Karpas-422 (cell line): ENCODE results near the gene TRIM13. TPM values are rescaled to one million over a fixed set of nuclear protein-coding genes. Genes with fewer than 3 reads are reported as not detected.

ENCODE experiments used
- DNase-seq: peaks from one replicate; pipeline ENCODE4 v3.0.0-alpha.2; 2015
- H2AFZ ChIP-seq: fragments of 200-600 bp; sonication (generic); 2 replicates; pipeline ENCODE4 v1.6.1; 2014; ENCODE audit warnings: antibody characterized with exemption, low read length, mixed read lengths
- H3K27ac ChIP-seq: fragments of 200-600 bp; sonication (generic); 2 replicates; pipeline ENCODE4 v1.5.1; 2014; ENCODE audit warnings: mild to moderate bottlenecking, low read length, moderate library complexity
- H3K27me3 ChIP-seq: fragments of 200-600 bp; sonication (generic); 2 replicates; pipeline ENCODE4 v1.6.1; 2014; ENCODE audit warnings: low read length, mixed read lengths
- H3K36me3 ChIP-seq: fragments of 200-600 bp; sonication (generic); 2 replicates; pipeline ENCODE4 v1.6.1; 2014; ENCODE audit warnings: low read length, mixed read lengths; ENCODE audit not compliant: insufficient read depth
- H3K4me1 ChIP-seq: fragments of 200-600 bp; sonication (generic); 2 replicates; pipeline ENCODE4 v1.6.1; 2014; ENCODE audit warnings: mild to moderate bottlenecking, low read length, mixed read lengths
- H3K4me2 ChIP-seq: fragments of 200-600 bp; sonication (generic); 2 replicates; pipeline ENCODE4 v1.6.1; 2014; ENCODE audit warnings: low read length, low read depth, mild to moderate bottlenecking; ENCODE audit not compliant: poor library complexity, severe bottlenecking
- H3K4me3 ChIP-seq: fragments of 200-600 bp; sonication (generic); 2 replicates; pipeline ENCODE4 v1.5.1; 2014; ENCODE audit warnings: mild to moderate bottlenecking, antibody characterized with exemption, low read length, mixed read lengths
- H3K79me2 ChIP-seq: fragments of 200-600 bp; sonication (generic); 2 replicates; pipeline ENCODE4 v1.6.1; 2014; ENCODE audit warnings: mild to moderate bottlenecking, low read length, mixed read lengths
- H3K9ac ChIP-seq: fragments of 200-600 bp; sonication (generic); 2 replicates; pipeline ENCODE4 v1.6.0; 2014; ENCODE audit warnings: low read length
- H3K9me2 ChIP-seq: fragments of 200-600 bp; sonication (generic), shearing (Covaris generic); replicated peaks from 2 replicates; pipeline ENCODE4 v1.6.0; 2014; ENCODE audit warnings: mild to moderate bottlenecking, low read length, moderate library complexity; ENCODE audit not compliant: insufficient read depth
- H3K9me3 ChIP-seq: fragments of 300-700, 200-600 bp; sonication (generic); 2 replicates; pipeline ENCODE4 v1.6.1; 2014; ENCODE audit warnings: low read length, mixed read lengths
- H4K20me1 ChIP-seq: fragments of 200-600 bp; sonication (generic); 2 replicates; pipeline ENCODE4 v1.6.1; 2014; ENCODE audit warnings: mild to moderate bottlenecking, antibody characterized with exemption, low read length, low read depth; ENCODE audit not compliant: insufficient read depth
- total RNA-seq: library from RNA; depleted of rRNA; stranded (reverse); fragments of >200 nt; shearing (Covaris generic); gene quantifications from 2 replicates; pipeline ENCODE4 v1.2.3, GENCODE V29; 2014; ENCODE audit warnings: low replicate concordance

Gene TRIM13
- total RNA-seq, 1 experiment from 2014 or later, result 17.5 TPM

DNA sequence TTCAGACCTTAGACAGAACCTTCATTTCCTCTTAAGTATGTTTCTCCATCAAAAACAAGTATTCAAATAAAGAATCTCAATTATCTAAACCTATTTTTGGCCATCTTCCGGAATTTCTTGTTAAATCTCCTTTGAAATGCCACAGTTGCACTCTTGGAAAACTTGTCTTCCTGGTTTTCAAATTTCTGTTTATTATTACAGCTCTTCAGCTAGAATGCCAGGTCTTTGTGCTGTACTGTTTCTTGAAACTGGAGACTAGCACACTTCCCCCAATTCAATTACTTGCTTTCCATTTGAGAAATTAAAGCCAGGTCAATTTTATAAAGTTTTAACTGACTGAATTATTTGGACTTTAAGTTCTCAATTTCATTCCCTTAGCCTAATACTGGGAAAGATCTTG is 28.6 kb downstream of the TRIM13 start:
- no peak overlapping the region for H3K4me2 ChIP-seq
- peaks cover 55% of the 10 kb centered on the region for H3K36me3 ChIP-seq
- no peak overlapping the region for H3K27ac ChIP-seq
- DNase-seq, result no peak
- no peak overlapping the region for H3K4me3 ChIP-seq
- H2AFZ ChIP-seq, result no peak overlapping the region
- H3K9me3 ChIP-seq, result no peaks in the 10 kb centered on the region
- peaks cover 18% of the 10 kb centered on the region for H3K4me1 ChIP-seq
- H3K9me2 ChIP-seq, result no peaks in the 10 kb centered on the region
- no peak overlapping the region for H3K9ac ChIP-seq
- peaks cover 31% of the 10 kb centered on the region for H3K79me2 ChIP-seq
- H4K20me1 ChIP-seq, result no peaks in the 10 kb centered on the region
- H3K27me3 ChIP-seq, result no peaks in the 10 kb centered on the region

DNA sequence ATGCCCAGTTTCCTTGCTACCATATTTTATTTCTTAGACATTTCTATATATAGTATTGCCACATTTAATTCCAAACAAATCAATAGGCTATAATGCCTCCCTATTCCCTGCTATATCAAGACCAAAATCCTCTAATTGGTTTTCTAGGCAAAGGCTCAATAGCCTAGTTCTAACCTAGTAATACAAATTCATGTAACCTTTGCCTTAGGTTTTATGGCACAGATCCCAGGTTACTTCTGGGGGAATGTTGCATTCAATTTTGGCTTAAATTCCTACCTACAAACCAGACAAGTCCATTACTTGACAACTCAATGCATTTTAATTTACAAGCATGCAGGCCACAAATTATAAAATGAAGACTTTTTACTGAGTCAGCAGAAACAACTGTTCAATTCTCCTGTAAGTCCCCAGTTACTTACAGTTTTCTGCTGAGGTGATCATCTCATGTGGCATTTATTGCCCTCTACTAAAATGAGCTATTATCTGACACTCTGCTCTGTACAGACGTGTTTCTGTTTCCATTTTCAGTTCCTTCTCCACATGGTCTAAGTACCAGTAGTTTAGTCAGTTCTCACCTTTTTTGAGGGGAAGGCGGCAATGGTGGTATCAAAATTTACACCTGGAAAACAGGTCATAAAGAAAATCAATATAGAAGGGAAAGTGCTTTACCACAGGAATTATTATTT is 30.1 kb downstream of the TRIM13 start:
- Histone ChIP-seq H3K9me2 (no peaks in the 10 kb centered on the region), H3K9me3 (no peaks in the 10 kb centered on the region), H3K9ac (no peak overlapping the region), H3K27ac (0 out of 2 replicates have a peak overlapping the region, but pooled peaks have one; percentile 38), H3K4me3 (no peak overlapping the region), H3K4me2 (no peak overlapping the region), H3K79me2 (peaks cover 30% of the 10 kb centered on the region), H3K27me3 (no peaks in the 10 kb centered on the region), H3K4me1 (peaks cover 19% of the 10 kb centered on the region), H2AFZ (no peak overlapping the region), H4K20me1 (no peaks in the 10 kb centered on the region), H3K36me3 (peaks cover 51% of the 10 kb centered on the region; the same call in 1 of the 2 replicates)
- no peak for DNase-seq

DNA sequence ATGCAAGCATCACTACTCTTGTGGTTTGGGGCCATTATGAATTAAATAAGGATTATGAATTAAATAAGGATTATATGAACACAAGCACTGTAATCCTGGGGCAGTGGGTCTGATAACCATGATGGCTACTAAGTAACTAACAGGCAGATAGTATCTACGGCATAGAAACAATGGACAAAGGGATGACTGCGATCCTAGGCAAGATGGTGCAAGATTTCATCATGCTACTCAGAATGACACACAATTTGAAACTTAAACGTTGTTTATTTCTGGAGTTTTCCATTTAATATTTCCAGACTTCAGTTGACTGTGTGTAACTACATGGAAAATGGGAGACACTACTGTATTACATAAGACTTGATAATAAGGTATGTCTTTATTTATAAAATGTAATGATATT is 33.5 kb downstream of the TRIM13 start:
- peaks cover 15% of the 10 kb centered on the region; the same call in 1 of the 2 replicates for H3K79me2 ChIP-seq
- H3K9ac ChIP-seq, result no peak overlapping the region
- H3K27me3 ChIP-seq, result no peaks in the 10 kb centered on the region
- DNase-seq, result no peak
- peak overlapping the region; percentile 70 for H3K27ac ChIP-seq
- no peaks in the 10 kb centered on the region for H3K9me3 ChIP-seq
- peaks cover 26% of the 10 kb centered on the region; the same call in 1 of the 2 replicates for H3K36me3 ChIP-seq
- no peaks in the 10 kb centered on the region for H3K9me2 ChIP-seq
- no peak overlapping the region for H3K4me2 ChIP-seq
- H3K4me3 ChIP-seq, result no peak overlapping the region
- H2AFZ ChIP-seq, result no peak overlapping the region
- no peaks in the 10 kb centered on the region for H4K20me1 ChIP-seq
- H3K4me1 ChIP-seq, result peaks cover 43% of the 10 kb centered on the region

DNA sequence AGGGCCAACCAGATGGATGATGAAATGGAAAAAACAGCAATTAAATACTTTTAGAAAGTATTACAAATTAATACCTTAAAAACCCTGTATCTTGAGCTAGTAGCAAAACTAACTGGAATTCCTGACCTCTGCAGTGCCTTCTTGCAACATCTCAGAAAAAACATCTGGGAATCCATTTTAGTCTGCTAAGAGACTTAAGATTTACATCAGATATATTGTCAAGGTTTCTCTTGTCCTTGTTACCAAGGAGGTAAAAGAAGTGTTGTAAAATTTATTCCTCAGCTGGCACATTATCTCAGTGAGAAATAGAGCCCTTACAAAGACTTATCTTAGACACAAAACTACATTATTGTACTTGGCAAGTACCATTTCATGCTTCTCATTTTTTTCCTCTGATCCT is 36.9 kb downstream of the TRIM13 start:
- Histone ChIP-seq H3K4me2 (no peak overlapping the region), H3K36me3 (peaks cover 13% of the 10 kb centered on the region; the same call in 1 of the 2 replicates), H3K4me1 (peaks cover 57% of the 10 kb centered on the region), H3K9ac (no peak overlapping the region), H2AFZ (no peak overlapping the region), H3K4me3 (no peak overlapping the region), H3K27ac (peak overlapping the region; percentile 61), H3K9me2 (no peaks in the 10 kb centered on the region), H4K20me1 (no peaks in the 10 kb centered on the region), H3K27me3 (no peaks in the 10 kb centered on the region), H3K9me3 (no peaks in the 10 kb centered on the region), H3K79me2 (0 out of 2 replicates have a peak, but pooled peaks cover 8% of the 10 kb centered on the region)
- DNase-seq, result no peak

DNA sequence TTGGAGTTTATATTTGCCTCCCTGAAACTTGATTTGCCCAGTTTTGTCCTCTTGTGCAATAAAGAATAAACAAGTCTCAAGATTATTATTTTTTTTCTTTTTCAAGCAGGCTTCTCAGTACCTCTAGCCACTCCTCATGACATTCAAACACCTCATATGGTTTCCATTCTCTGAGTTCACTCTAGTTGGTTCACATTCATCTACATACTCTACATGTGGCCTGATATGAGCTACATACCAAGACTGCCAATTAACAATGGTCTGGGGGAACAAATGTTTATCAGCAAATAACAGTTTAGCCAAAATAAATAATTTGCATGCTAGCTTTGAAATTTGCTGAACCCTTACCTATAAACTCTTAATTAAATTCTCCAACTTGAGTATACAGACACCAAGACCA is 40.9 kb downstream of the TRIM13 start:
- Histone ChIP-seq H3K4me2 (no peak overlapping the region), H3K27me3 (no peaks in the 10 kb centered on the region), H3K36me3 (peaks cover 33% of the 10 kb centered on the region; the same call in 1 of the 2 replicates), H3K4me3 (no peak overlapping the region), H3K4me1 (peaks cover 40% of the 10 kb centered on the region), H2AFZ (no peak overlapping the region), H3K9me2 (no peaks in the 10 kb centered on the region), H3K27ac (no peak overlapping the region), H3K79me2 (peaks cover 10% of the 10 kb centered on the region), H3K9ac (no peak overlapping the region), H4K20me1 (no peaks in the 10 kb centered on the region), H3K9me3 (no peaks in the 10 kb centered on the region)
- DNase-seq, result no peak

DNA sequence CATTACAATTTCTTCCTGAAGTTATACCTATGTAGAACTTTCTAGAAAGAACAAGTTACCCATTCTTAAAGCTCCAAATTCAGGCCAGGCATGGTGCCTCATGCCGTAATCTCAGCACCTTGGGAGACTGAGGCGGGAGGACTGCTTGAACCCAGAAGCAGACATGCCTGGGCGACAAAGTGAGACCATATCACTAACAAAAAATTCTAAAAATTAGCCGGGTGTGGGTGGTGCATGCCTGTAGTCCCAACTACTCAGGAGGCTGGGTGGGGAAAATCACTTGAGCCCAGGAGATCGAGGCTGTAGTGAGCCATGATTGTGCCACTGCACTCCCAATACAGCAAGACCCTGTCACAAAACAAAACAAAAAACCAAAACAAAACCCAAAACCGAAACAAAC is 41.4 kb downstream of the TRIM13 start:
- H3K79me2 ChIP-seq, result peaks cover 15% of the 10 kb centered on the region
- no peak for DNase-seq
- H3K27me3 ChIP-seq, result no peaks in the 10 kb centered on the region
- no peak overlapping the region for H3K4me2 ChIP-seq
- no peak overlapping the region for H3K4me3 ChIP-seq
- H3K9ac ChIP-seq, result no peak overlapping the region
- peaks cover 38% of the 10 kb centered on the region for H3K4me1 ChIP-seq
- H2AFZ ChIP-seq, result no peak overlapping the region
- H3K27ac ChIP-seq, result no peak overlapping the region
- H3K9me2 ChIP-seq, result no peaks in the 10 kb centered on the region
- no peaks in the 10 kb centered on the region for H4K20me1 ChIP-seq
- H3K9me3 ChIP-seq, result no peaks in the 10 kb centered on the region
- peaks cover 38% of the 10 kb centered on the region; the same call in 1 of the 2 replicates for H3K36me3 ChIP-seq

DNA sequence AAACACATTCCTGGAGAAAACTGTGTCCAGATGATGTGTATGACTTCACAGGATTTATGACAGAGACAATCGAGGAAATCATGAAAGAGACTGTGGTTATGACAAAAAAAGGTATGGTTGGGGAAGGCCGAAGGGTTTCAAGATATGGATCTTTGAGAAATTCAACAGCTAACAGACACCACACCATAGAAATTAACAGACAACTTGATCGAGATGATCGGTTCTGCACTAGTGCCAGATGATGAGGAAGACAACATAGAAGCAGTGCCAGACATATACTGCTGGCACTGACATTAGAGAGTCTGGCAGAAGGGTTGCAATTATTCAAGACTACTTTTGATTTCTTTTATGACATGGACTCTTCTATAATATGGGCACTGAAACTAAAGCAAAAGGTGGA is 55.6 kb downstream of the TRIM13 start:
- H3K27ac ChIP-seq, result no peak overlapping the region
- no peaks in the 10 kb centered on the region for H3K4me1 ChIP-seq
- no peaks in the 10 kb centered on the region for H3K9me3 ChIP-seq
- no peaks in the 10 kb centered on the region for H3K27me3 ChIP-seq
- H3K36me3 ChIP-seq, result peaks cover 63% of the 10 kb centered on the region
- no peak overlapping the region for H3K4me3 ChIP-seq
- peaks cover 89% of the 10 kb centered on the region for H3K79me2 ChIP-seq
- H2AFZ ChIP-seq, result no peak overlapping the region
- no peaks in the 10 kb centered on the region for H3K9me2 ChIP-seq
- H4K20me1 ChIP-seq, result no peaks in the 10 kb centered on the region
- no peak for DNase-seq
- H3K4me2 ChIP-seq, result no peak overlapping the region
- H3K9ac ChIP-seq, result no peak overlapping the region

DNA sequence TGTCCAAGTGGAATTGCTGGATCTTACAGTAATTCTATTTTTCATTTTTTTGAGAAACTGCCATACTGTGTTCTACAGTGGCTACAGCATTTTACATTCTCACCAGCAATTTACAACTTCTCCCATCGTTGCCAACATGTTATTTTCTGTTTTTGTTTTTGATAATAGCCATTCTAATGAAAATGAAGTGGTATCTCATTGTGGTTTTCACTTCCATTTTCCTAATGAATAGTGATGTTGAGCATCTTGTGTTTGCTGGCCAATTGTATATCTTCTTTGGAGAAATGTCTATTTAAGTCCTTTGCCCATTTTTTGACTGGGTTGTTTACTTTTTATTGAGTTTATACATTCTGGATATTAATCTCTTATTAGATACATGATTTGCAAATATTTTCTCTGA is 57.0 kb downstream of the TRIM13 start:
- Histone ChIP-seq H4K20me1 (no peaks in the 10 kb centered on the region), H3K9me2 (no peaks in the 10 kb centered on the region), H3K9ac (no peak overlapping the region), H2AFZ (no peak overlapping the region), H3K27me3 (no peaks in the 10 kb centered on the region), H3K79me2 (peaks cover 93% of the 10 kb centered on the region), H3K4me1 (no peaks in the 10 kb centered on the region), H3K27ac (no peak overlapping the region), H3K9me3 (no peaks in the 10 kb centered on the region), H3K4me2 (no peak overlapping the region), H3K36me3 (peaks cover 64% of the 10 kb centered on the region), H3K4me3 (no peak overlapping the region)
- no peak for DNase-seq
